Stimulated activated CD8-positive, alpha-beta memory T cell treated with anti-CD3 and anti-CD28 coated beads, Interleukin-2, amount 100 ng/mL, for 48 hours (primary cell): Measurements from ENCODE around the gene DNAJB13.
"Not testable (repeated sequence)": the region's sequence is repeated elsewhere in the genome, so short reads cannot be mapped to it uniquely, and the experiment has no call there.

ENCODE experiments used
- DNase-seq, 2 donors: peaks; one replicate each; pipeline ENCODE4 v3.0.0-alpha.2; 2020; ENCODE audit warnings: low read depth in 2 of 2

The DNAJB13 gene

DNA sequence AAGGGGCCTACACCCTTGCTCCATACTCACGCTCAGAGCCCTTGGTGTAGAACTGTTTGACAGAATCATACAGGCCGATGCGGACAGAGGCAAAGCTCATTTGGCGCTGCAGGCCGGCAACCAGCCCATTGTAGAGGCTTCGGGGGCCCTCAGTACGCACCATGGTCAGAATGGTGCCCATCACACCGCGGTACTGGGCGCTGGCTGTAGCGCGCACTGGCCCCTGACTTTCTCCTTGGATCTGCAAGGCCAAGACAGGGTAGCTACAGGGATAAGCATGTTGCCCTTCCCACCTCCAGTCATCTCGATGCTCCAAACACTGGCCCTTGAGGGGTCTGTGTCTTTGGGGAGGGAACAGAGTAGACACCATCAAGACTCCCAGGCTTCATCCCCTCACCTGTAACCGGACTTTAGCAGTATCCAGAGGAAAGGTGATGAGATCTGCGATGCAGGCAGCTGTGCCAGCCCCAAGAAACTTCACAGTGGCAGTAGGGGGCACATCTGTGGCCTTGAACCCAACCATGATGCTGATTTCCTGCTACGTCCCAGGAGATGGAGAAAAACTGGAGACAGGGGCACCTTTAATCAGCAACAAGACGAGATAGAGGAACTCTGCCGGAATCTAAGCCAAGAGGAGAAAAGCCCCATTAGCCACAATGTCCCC lies 27.2 kb downstream of the DNAJB13 start:
- no peak for DNase-seq

DNA sequence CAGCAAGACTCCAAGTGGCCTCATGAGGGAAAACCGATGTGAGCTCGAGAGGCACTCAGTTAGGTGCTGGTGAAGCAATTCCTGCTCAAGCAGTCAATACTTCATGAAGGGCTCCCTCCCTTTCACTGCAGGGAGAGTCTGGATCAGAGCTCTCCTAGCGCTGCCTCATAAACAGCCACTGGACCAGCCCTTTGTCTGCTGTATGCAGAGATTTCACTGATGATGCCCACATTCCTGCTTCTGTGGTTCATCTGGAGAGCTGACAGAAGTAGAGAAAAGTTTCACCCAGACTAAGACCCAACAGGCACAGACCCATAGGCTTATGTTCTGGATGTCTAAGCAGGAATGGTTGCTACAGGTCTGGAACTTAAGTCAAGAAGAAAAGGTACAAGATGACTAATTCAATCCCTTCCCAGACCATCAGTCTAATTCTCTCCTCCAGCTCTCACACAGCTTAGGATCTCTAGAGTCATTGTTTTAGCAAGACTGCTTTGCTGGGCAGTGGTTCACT lies 27.8 kb downstream of the DNAJB13 start:
- no peak for DNase-seq

DNA sequence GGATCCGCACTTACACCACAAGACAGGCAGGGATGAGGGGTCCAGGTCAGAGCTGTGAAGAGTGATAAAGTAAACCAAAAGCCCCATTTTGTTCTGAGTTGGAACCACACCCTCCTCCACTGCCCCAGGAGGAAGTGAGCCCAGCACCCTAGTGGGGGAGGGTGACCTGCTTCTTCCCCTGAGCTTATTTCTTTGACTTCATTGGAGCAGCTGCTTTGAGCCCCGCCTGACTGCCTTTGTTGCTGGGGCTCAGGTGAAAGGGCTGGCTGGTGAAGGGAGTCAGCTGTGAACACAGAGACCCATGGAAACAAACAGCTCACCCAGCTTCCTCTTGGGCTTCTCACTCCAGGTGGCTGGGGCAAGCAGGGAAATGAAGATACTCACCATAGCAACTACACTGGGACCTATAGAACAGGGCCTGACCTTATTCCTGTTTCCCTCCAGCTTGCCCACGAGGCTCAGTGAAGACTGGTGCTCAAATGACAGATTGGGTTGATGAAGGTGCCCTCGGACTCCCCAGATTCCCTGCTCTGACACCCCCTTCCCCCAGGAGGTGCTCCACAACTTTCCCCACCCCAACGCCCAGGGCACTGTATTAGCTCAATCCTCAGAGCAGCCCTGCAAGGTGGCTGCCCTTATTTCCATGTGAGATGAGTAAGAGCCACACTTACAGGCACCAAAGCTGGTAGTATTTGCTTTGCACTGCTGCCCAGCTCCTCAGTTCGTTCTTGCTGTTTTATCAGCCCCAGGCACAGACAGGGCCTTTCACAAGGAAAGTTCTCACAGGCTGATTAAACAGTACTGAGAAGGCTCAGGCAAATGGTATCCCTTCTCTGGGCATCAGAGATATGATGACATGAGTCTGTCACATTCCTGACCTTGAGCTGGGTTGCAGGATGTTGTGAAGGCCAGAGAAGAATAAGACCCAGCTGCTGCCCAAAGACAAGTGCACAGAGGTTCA lies 29.5 kb downstream of the DNAJB13 start:
- no peak for DNase-seq

DNA sequence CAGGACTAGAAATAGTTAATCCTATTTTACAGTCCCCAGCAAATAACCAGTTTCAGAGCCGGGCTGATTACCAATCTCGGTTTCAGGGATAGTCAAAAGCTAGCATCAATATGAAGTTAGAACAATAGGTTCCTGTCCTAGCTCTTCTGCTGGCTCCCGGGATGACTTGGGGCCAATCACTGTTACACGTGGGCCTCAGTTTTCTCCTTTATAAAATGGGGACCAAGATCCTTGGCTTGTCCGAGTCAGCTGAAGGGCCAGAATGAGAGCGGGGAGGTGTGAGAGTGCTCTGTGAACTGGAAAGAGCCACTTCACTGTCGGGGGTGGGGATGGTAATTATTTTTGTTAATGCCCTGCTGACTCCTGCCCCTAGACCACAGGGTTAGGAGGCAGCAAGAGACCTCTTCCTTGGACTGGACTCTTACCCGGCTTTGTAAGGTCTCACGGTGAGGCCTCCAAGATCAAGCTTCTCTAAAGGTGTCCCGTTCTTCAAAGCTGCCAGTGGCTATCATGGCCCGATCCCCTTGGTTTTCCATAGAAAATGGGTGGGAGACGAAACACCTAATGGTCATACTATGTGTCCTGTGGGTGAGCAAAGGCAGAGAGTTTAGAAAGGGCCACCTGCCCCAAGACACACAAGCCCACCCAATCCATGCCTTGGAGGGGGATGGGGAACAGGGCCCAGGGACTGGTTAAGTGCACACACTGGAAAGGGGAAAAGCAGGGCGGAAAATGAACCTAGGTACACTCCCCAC lies 30.4 kb downstream of the DNAJB13 start:
- DNase-seq, result no peak

DNA sequence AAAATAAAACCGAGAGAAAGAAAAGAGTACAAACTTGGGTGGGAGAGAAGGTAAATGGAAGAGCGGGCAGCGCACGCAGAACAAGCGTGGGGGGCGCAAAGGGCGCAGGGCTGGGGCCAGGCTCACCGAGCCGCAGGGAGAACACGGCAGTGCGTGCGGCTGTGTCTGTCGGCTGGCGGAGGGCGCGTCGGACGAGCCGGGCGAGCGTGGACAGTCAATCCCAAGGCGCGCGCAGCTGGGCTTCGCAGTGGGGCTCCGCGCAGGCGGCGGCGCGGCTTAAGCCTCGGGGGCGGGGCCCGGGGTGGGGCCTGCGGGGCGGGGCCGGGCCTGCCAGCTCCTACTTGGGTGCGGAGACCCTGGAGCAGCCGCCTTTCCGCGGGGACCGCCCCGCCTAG lies 31.8 kb downstream of the DNAJB13 start, which contains the start of gene UCP2:
Gene UCP2 (minus strand): TSS at position 249 of the 395 bp plus-strand sequence. CDS start 4,465 bp downstream, outside the sequence.
- DNase-seq, result peak; percentile 85 to 92

DNA sequence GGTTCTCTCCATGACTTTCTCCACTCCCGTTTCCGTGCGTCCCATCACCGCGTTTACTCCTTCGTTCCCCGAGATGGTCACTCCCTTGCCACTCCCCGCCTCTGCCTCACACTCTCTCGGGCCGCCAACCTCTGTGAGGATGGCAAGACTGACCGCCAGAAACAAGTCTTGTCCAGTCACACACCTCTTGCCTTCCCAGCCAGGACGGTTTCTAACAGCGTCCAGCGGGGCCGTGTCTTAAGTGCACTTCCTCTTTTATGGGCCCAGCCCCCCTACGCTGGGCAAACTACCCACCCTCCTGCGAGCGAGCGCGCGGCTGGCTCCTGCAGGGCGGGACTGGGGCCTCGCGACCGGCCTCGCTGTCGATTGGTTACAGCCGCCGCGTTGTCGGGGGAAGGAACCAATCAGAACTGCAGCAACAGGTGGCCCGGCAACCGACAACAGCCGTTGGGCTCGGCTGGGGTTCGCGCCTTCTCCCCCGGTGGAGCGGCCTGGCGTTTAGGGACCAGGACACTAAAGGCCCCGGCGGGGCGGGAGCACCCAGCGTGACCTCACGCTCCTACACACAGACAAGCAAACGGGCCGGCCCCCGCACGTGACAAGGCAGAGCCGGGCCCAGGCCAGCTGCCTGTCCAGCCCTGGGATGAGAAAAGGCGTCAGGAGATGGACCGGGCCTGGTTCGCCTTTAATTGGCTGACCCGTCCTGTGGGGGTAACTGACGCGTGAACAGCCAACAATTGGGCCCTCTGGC lies 32.3 kb downstream of the DNAJB13 start:
- DNase-seq, result peak; percentile 90 to 92

DNA sequence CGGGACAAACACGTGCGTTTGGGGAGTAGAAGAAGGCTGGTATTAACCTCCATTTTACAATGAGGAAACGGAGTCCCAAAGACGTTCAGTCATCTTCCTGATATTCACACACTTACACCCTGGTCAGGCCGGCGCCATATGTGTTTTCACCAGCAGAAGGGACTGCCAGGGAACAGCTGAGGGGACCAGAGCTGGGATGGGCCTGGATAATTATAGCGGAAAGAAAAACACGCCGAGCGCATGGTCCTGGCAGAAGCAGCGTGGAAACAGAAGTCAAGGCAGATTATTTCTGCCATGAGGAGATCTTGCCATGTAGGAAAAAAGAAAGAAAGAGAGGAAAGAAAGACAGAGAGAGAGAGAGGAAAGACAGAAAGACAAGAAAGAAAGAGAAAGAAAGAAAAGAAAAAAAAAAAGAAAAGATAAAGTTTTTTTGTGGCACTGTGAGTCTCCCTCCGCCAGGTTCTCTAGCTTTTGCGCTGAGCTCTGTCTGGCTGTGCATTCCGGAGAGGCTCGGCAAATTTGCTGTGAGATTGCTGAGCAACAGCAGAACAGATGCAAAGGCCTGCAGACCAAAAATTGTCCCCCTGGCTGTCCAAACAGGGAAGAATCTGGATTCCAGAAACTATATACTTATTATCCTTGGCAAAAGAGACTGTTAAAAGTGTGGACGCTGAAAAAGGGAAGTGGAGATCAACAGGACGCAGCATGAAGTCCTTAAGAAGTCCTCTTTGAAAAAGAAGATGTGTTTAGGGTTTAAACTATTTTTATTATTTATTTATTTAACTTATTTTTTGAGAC lies 33.1 kb downstream of the DNAJB13 start:
- DNase-seq, result no peak

DNA sequence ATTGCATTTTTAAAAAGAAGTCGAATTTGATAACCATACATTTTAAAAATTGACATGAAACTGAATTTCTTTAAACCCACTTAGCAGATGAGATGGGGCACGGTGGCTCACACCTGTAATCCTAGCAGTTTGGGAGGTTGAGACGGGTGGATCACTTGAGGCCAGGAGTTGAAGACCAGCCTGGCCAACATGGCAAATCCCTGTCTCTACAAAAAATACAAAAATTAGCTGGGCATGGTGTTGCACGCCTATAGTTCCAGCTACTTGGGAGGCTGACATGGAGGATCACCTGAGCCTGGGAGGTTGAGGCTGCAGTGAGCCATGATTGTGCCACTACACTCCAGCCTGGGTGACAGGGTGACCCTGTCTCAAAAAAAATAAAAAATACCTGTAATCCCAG lies 34.8 kb downstream of the DNAJB13 start:
- DNase-seq, result not testable (repeated sequence)

DNA sequence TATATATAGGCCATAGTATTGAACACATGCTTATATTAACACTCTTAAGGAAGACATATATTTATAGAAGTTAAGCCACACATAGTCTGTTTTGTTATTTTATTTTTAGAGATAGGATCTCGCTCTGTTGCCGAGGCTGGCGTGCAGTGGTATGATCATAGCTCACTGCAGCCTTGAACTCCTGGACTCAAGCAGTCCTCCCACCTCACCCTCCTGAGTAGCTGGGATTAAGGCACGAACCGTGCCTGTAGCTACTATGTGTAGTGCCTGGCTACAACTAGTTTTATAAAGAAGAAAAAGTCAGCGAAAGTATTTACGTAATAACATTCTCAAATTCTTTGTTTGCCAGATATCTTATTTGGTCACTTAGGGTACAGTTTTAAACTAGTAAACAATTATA lies 37.4 kb downstream of the DNAJB13 start:
- DNase-seq, result no peak

DNA sequence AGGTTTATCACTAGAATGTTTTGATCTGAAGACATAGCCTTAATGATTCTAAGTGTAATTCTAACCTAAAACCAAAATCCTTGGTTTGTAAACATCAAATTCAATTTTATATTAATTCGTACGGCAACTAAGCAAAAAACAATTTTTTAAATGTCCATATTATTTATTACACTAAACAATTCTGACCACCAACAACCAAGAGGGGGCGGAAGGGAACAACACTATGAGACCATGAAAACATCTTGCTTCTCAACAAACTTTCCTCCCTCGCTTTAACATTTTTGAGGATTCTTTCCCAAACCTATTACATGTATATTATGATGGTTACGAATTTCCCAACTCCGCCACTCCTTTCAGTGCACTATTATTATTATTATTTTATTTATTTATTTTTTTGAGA lies 38.3 kb downstream of the DNAJB13 start:
- no peak for DNase-seq

DNA sequence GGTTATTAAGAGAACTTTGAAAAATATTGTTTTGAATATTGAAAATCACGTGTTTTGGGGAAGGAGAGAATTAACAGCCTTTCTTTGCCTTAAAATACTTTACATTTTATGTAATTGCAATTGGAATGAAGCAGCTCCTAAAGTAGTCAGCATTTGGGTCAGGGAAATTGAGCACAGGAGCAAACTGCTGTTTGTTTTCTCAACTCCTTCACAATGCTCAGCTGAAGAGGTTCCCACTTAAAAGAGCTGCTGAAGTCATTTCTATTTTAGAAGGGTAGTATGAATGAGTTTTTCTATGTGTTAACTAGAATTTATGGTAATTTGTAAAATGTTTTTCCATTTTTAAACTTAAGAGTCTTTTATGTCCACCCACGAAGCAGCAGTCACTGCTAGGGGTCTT lies 39.9 kb downstream of the DNAJB13 start:
- no peak for DNase-seq

DNA sequence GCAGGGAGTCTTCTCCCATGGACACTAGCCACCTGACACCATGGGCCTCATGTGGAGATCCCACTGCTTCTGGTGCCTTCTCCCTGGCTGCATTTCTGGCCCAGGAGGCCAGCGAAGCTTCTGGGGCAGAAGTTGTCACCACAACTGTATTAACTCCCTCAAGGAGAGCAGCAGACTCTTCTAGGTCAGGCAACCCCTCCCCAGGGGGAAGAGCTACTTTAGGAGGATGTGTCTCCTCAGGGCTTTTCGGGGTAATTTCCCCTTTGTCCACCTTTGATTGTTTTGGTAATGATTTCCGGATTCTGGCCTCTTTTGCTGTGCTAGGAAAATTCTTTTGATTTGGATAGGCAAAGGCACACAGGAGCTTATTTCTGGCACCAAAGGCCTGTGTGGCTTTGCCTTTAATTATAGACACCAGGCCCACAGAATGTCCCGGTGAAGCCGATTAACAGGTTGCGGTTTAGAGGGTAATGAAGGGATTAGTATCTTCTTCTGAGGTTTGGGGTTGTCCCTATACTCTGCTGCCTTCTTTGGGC lies 40.7 kb downstream of the DNAJB13 start:
- DNase-seq, result no peak

DNA sequence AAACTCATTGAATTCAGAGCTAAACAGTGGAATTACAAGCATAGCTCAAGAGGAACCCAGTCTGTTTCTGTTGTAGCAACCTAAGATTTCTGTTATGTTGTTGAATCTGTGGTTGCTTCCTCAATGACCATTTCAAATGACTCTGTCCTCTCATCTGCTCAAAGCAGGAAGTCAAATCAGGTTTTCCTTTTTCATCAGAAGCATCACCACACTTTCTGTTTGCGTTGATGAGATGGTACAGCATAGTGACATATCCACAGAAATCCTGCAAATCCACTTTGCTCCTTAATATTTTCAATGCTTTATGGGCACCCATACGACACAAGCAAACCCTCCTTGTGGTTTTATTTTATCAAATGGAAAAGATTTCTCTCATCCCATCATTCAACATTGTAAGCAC lies 44.4 kb downstream of the DNAJB13 start:
- no peak for DNase-seq

DNA sequence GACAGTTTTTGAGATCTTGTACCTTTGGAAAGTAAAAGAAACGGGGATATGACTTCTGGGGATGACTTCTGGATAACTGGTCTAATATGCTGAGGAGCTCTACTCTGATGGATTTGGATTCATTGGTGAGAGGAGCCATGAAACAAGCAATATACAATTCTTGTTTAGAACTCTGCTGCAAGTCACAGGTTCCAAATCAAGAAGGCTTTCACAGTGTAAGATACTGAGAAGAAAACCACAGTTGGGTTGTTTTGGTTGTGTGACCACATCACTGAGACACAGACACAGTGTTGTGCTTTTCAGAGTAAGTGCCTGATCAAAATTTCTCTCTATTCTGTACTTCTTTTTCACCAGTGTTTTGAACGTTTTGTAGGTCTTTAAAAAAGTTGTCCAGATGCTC lies 44.9 kb downstream of the DNAJB13 start:
- no peak for DNase-seq

DNA sequence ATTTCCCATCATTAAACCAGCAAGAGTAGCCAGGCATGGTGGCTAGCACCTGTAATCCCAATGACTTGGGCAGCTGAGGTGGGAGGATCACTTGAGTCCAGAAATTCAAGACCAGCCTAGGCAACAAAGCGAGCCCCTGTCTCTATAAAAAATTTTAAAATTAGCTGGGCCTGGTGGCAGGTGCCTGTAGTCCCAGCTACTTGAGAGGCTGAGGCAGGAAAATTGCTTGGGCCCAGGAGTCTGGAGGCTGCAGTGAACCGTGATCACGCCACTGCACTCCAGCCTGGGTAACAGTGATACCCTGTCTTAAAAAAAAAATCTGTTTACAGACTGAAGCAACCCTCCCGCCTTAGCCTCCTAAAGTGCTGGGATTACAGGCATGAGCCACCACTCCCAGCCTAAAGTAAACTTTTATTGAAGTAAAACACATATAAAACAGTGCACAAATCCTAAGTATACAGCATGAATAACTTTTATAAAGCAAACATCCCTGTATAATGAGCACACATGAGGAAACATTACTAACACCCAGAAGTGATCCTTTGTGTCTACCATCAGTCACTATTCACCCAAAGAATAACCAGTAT lies 45.4 kb downstream of the DNAJB13 start:
- DNase-seq, result no peak

DNA sequence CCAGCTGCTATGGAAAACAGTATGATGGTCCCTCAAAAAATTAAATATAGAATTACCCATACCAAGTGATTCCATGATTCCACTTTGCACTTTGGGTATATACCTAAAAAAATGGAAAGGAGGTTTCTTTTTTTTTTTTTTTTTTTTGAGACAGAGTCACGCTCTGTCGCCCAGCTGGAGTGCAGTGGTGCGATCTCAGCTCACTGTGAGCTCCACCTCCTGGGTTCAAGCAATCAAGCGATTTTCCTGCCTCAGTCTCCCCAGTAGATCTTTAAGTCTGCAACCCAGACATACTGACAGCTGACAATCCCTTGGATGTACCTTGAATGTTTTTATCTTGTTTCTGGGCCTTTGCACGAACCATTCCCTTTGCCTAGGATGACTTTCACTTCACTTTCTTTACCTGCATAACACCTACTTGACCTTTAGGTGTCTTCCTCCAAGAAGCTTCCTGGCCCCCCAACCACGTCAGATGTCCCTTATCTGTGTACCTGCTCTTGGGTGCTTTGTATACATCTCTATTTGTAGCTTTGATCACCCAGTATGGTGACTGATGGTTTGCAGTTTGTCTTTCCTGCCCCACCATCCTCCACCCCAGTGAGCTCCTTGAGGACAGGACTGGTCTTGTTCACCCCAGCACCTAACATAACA lies 46.4 kb downstream of the DNAJB13 start:
- no peak for DNase-seq

DNA sequence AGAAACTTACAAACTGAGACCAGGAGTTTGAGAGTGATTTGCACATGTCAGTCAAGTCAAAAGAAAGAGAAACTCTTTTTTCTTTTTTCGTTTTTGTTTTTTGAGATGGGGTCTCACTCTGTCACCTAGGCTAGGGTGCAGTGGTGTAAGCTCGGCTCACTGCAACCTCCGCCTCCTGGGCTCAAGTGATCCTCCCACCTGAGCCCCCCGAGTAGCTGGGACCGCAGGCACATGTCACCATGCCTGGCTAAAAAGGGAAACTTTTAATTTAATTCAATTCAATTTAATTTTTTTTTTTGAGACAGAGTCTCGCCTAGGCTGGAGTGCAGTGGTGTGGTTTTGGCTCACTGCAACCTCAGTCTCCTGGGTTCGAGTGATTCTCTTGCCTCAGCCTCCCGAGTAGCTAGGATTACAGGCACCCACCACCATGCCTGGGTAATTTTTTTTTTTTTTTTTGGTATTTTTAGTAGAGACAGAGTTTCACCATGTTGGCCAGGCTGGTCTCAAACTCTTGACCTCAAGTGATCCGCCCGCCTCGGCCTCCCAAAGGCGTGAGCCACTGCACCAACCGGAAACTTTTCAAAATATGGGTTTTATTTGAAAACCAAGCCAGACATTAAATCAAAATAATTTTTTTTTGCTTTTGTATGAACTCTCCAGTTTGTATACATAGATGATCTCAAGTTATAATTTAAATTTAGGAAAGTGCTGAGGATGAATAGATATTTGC lies 48.2 kb downstream of the DNAJB13 start:
- no peak for DNase-seq

DNA sequence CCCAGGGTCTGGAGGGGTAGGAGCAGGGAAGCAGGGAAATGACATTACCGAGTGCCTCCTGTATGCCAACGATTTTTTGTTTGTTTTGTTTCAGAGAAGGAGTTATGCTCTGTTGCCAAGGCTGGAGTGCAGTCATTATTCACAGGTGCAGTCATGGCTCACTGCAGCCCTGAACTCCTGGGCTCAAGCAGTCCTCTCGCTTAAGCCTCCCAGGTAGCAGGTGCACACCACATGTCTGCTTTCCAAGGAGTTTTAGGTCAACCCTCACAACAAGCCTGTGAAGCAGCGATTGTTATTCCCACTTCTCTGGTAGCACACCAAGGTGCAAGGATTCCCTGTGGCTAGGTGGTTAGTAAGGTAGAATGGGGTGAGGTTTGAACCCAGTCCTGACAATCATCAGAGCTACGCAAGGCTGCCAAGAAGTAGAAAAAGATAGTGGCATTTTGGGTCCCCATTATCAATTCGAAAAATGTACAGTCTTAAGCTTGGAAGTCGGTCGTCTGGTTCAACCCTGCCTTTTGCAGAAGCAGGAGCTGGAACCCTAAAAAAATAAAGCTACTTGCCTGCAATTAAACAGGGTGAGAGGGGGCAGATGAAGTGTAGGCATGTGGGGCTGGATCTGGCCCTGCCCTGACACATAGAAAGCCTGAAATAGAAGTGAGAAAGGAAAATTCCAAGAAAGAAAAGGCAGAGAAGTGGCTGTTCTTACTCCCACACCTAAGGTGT lies 48.9 kb downstream of the DNAJB13 start:
- no peak for DNase-seq
